ENCODE data around the gene ARHGEF10L.

ARHGEF10L gene

GRCh38 chr1:17678011-17678410, 138.5 kb downstream of the ARHGEF10L start:
- DNase-seq, result no peak

GRCh38 chr1:17679856-17680255, 140.4 kb downstream of the ARHGEF10L start:
- no peak for DNase-seq

- DNase-seq, result no peak
Observed at GRCh38 chr1:17680308-17680707, 140.8 kb downstream of the ARHGEF10L start.

- no peak for DNase-seq
Observed at GRCh38 chr1:17682400-17682799, 142.9 kb downstream of the ARHGEF10L start.

- no peak for DNase-seq
Observed at GRCh38 chr1:17683598-17683997, 144.1 kb downstream of the ARHGEF10L start.

GRCh38 chr1:17684810-17685209, 145.3 kb downstream of the ARHGEF10L start:
- no peak for DNase-seq

- peak in 2 of 14 donors; percentile 28 to 84 for DNase-seq
Observed at GRCh38 chr1:17686258-17686657, 146.8 kb downstream of the ARHGEF10L start.

GRCh38 chr1:17687145-17687544, 147.6 kb downstream of the ARHGEF10L start:
- DNase-seq, result no peak

- DNase-seq, result peak in 5 of 14 donors; percentile 13 to 96 (median 43)
Observed at GRCh38 chr1:17688217-17688810, 148.8 kb downstream of the ARHGEF10L start.

- no peak for DNase-seq
Observed at GRCh38 chr1:17689011-17689410, 149.5 kb downstream of the ARHGEF10L start.

GRCh38 chr1:17690906-17691634, 151.6 kb downstream of the ARHGEF10L start:
- no peak for DNase-seq

GRCh38 chr1:17692645-17693044, 153.1 kb downstream of the ARHGEF10L start:
- DNase-seq, result peak in 1 of 14 donors; percentile 81

- peak in 2 of 14 donors; percentile 1 to 48 for DNase-seq
Observed at GRCh38 chr1:17696417-17697301, 157.2 kb downstream of the ARHGEF10L start.

- DNase-seq, result no peak
Observed at GRCh38 chr1:17697458-17697857, 158.0 kb downstream of the ARHGEF10L start.

GRCh38 chr1:17699581-17699980, 160.1 kb downstream of the ARHGEF10L start:
- DNase-seq, result no peak

- no peak for DNase-seq
Observed at GRCh38 chr1:17700945-17701810, 161.7 kb downstream of the ARHGEF10L start.

GRCh38 chr1:17704176-17704575, 164.7 kb downstream of the ARHGEF10L start:
- DNase-seq, result no peak

GRCh38 chr1:17706445-17706844, 166.9 kb downstream of the ARHGEF10L start:
- DNase-seq, result no peak

- no peak for DNase-seq
Observed at GRCh38 chr1:17709981-17710380, 170.5 kb downstream of the ARHGEF10L start.

- DNase-seq, result no peak
Observed at GRCh38 chr1:17710889-17711576, 171.5 kb downstream of the ARHGEF10L start.

GRCh38 chr1:17711577-17711910, 172.0 kb downstream of the ARHGEF10L start:
- no peak for DNase-seq

GRCh38 chr1:17711941-17712340, 172.4 kb downstream of the ARHGEF10L start:
- DNase-seq, result peak in 1 of 14 donors; percentile 14
